RWPE2 (cell line): ENCODE data around the gene ITGB1.
"Not testable (repeated sequence)": the region's sequence is repeated elsewhere in the genome, so short reads cannot be mapped to it uniquely, and the experiment has no call there.

Source experiments
- ATAC-seq: fragments of 200-7000 bp; cut with Tn5 transposase; 3 replicates; pipeline ENCODE4 v1.9.1; 2021; ENCODE audit warnings: low read depth
- DNase-seq: peaks from one replicate; pipeline ENCODE4 v3.0.0-alpha.2; 2020; ENCODE audit warnings: low spot score
- H3K27ac ChIP-seq: fragments of 450-650 bp; 2 replicates; pipeline ENCODE4 v1.5.1; 2017; ENCODE audit warnings: mild to moderate bottlenecking; ENCODE audit not compliant: poor library complexity, severe bottlenecking
- H3K27me3 ChIP-seq: fragments of 250-450 bp; sonication (Bioruptor Pico); 2 replicates; pipeline ENCODE4 v1.5.1; 2021; ENCODE audit warnings: mild to moderate bottlenecking, moderate library complexity; ENCODE audit not compliant: insufficient read depth, poor library complexity, severe bottlenecking
- H3K36me3 ChIP-seq: fragments of 250-450 bp; sonication (Bioruptor Pico); 2 replicates; pipeline ENCODE4 v1.5.1; 2020; ENCODE audit warnings: low read depth, mild to moderate bottlenecking, moderate library complexity
- H3K4me1 ChIP-seq: fragments of 250-450 bp; sonication (Bioruptor Pico); 2 replicates; pipeline ENCODE4 v1.5.1; 2021; ENCODE audit warnings: mild to moderate bottlenecking, moderate library complexity; ENCODE audit not compliant: insufficient read depth, poor library complexity, severe bottlenecking
- H3K4me3 ChIP-seq: fragments of 250-450 bp; sonication (Bioruptor Pico); 2 replicates; pipeline ENCODE4 v1.5.1; 2021; ENCODE audit warnings: mild to moderate bottlenecking, moderate library complexity; ENCODE audit not compliant: severe bottlenecking
- H3K9me3 ChIP-seq: fragments of 250-450 bp; sonication (Bioruptor Pico); 2 replicates; pipeline ENCODE4 v1.5.1; 2021; ENCODE audit warnings: mild to moderate bottlenecking, moderate library complexity; ENCODE audit not compliant: severe bottlenecking
- CTCF ChIP-seq: fragments of 450-650 bp; IDR thresholded peaks from one replicate; pipeline ENCODE4 v1.5.1; 2017; ENCODE audit warnings: mild to moderate bottlenecking, moderate library complexity; ENCODE audit not compliant: poor library complexity, severe bottlenecking

Gene ITGB1

GRCh38 chr10:32995751-32996150 lies 37.7 kb upstream of the ITGB1 start:
- TF ChIP-seq CTCF, result no peak
- H3K27ac ChIP-seq, result no peak overlapping the region
- DNase-seq, result no peak
- H3K9me3 ChIP-seq, result peaks cover 3% of the 10 kb centered on the region
- ATAC-seq, result no peak
- no peaks in the 10 kb centered on the region for H3K27me3 ChIP-seq
- H3K4me1 ChIP-seq, result peaks cover 14% of the 10 kb centered on the region
- H3K4me3 ChIP-seq, result no peak overlapping the region
- H3K36me3 ChIP-seq, result no peaks in the 10 kb centered on the region

GRCh38 chr10:32995066-32995622 lies 37.1 kb upstream of the ITGB1 start:
- Histone ChIP-seq H3K27ac (no peak overlapping the region), H3K4me3 (no peak overlapping the region), H3K9me3 (peaks cover 3% of the 10 kb centered on the region), H3K4me1 (peaks cover 14% of the 10 kb centered on the region), H3K36me3 (no peaks in the 10 kb centered on the region), H3K27me3 (no peaks in the 10 kb centered on the region)
- DNase-seq (no peak), ATAC-seq (no peak)
- TF ChIP-seq CTCF, result no peak

GRCh38 chr10:32994632-32995031 lies 36.6 kb upstream of the ITGB1 start:
- not testable (repeated sequence) for H3K4me3 ChIP-seq, ATAC-seq, H3K36me3 ChIP-seq, H3K27me3 ChIP-seq, H3K27ac ChIP-seq, H3K9me3 ChIP-seq, DNase-seq
- peaks cover 14% of the 10 kb centered on the region for H3K4me1 ChIP-seq

- peak overlapping the region; percentile 39 for H3K27ac ChIP-seq
- not testable (repeated sequence) for H3K36me3 ChIP-seq, ATAC-seq, H3K4me3 ChIP-seq, H3K9me3 ChIP-seq, H3K27me3 ChIP-seq, H3K4me1 ChIP-seq, DNase-seq
Measured at GRCh38 chr10:32992310-32992709, 34.3 kb upstream of the ITGB1 start.

- H3K4me1 ChIP-seq, result peaks cover 6% of the 10 kb centered on the region
- no peak for DNase-seq
- H3K9me3 ChIP-seq, result no peaks in the 10 kb centered on the region
- ATAC-seq, result no peak
- H3K27ac ChIP-seq, result no peak overlapping the region
- no peaks in the 10 kb centered on the region for H3K36me3 ChIP-seq
- TF ChIP-seq CTCF, result no peak
- H3K4me3 ChIP-seq, result no peak overlapping the region
- no peaks in the 10 kb centered on the region for H3K27me3 ChIP-seq
Measured at GRCh38 chr10:32990811-32991210, 32.8 kb upstream of the ITGB1 start.

GRCh38 chr10:32988604-32989003 lies 30.6 kb upstream of the ITGB1 start:
- Histone ChIP-seq H3K4me3 (no peak overlapping the region), H3K27me3 (no peaks in the 10 kb centered on the region), H3K4me1 (peaks cover 21% of the 10 kb centered on the region), H3K9me3 (no peaks in the 10 kb centered on the region), H3K27ac (no peak overlapping the region), H3K36me3 (no peaks in the 10 kb centered on the region)
- no peak for TF ChIP-seq CTCF
- no peak for DNase-seq
- no peak for ATAC-seq
